GM18511 (cell line): ENCODE measurements around the gene POLR3G.

ENCODE experiments used
- ATAC-seq: cut with Tn5 transposase; IDR thresholded peaks from one replicate; pipeline ENCODE4 v1.9.1; 2021; ENCODE audit warnings: mild to moderate bottlenecking, moderate library complexity; ENCODE audit not compliant: unreplicated experiment

POLR3G gene

DNA sequence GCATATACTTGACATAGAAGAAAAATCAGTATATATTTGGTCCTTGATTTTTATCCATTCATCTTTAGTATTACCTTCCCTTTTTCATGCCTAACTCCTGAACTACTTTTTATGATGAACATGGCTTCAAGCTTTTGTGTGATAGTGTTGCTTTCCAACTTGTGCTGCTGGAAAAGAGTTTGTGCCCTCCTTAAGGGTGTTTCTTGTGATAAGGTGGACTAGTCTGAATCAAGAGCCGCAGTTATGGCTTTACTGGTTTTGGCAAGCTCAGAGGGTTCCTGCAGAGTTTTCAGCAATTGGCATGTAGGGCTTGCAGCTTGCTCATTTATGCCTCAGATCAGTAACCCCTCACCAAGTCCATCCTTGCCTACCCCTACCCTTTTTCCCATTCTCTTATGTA lies 20.5 kb downstream of the POLR3G start:
- ATAC-seq: no peak

DNA sequence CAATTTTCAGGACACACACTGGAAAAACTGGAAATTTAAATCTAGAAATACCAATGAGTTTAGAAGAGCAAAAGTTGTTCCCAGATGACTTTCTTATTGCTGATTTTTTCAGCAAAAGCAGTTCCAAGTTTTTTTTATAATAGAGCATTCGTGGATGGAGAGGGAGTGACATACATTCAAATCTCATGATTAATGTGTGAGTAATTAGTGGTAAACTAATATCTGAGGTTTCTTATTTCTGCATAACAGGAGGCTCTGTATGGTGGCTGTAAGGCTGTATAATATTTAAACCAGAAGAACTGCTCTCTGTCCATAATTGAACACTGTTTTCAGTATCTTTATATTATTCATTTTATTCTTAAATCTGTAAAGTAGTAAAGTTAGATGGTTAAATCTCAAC lies 28.9 kb downstream of the POLR3G start:
- ATAC-seq: no peak

DNA sequence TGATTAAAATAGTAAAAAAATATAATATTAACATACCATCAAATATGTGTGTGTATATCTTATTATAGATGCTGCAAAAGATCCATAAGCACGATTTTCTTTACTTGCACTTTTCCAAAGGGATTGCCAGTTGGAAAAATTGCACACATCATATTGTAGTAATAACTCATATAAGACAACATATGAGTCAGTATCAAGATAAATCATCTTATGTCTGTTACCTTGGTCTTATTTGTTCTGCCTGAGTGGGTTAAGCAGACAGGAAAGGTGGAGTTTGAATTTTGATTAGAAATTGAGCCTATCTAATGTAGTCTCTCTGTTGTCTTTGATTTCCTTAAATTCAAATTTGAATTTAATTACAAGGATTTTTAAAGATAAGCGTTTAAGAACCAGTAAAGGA lies 30.1 kb downstream of the POLR3G start:
- ATAC-seq: no peak

DNA sequence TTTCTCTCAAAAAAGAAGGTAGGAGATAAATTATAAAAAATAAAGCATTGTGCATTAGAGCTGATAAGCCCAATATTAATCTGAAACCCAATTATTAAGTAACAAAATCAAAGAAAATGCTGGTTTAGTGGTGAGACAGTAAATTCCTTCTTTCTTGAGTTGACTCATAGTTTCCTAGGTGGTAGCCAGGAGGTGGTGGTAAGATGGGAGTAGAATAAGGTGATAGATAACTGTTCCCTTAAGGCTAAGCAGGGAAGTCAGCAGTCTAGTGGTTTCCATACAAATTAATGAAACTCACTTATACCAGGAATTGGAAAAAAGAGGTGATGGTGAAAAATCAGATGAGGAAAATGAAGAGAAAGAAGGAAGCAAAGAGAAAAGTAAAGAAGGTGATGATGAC lies 31.6 kb downstream of the POLR3G start:
- no peak for ATAC-seq

DNA sequence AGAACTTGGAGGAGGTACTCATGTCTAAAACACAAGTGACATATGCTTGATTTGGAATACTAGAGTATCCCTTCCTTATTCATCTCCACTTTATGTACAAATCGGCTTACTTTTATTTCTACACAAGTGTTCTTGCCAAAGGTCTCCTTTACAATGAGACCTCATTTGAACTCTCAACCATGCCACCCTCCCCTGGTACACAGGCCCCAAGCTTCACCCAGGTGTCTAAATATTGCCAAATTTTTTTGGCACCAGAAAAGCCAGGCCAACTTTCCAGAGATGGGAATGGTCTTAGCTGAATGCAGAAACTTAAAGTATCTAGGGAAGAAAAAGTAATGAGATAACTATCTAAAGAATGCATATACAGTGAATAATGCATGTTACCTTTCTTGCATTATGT lies 35.8 kb downstream of the POLR3G start:
- ATAC-seq: no peak

DNA sequence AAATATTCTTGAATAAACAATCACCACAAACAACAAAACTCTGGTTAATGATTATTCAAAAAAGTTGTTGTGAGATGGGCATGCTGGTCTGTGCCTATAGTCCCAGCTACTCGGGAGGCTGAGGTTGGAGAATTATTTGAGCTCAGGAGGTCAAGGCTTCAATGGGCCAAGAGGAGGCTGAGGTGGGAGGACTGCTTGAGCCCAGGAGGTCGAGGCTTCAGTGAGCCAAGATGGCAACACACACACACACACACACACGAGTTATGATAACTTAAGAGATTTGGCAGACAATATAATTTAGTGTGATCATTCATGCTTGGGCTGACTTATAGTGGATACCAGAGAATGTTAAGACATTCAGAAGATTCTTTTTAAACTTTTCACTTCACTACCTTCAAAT lies 39.9 kb downstream of the POLR3G start:
- ATAC-seq: no peak

DNA sequence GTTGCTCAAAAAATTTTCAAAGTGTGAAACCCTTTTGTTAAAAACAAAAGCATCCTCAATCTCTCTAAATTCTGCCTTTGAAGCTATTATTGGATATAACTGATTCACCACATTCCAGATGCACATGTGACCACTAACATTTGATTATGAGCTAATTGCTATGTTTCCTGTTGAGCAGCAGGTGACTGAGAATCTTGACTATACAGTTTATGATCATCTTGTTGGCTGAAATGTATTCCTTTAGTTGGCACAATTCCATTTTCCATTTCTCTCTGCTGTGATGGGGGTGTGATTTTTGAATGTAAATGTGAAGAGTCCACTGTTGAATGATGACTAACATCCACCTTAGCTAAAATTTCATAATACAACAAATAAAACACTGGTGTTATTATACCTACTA lies 44.0 kb downstream of the POLR3G start:
- no peak for ATAC-seq

DNA sequence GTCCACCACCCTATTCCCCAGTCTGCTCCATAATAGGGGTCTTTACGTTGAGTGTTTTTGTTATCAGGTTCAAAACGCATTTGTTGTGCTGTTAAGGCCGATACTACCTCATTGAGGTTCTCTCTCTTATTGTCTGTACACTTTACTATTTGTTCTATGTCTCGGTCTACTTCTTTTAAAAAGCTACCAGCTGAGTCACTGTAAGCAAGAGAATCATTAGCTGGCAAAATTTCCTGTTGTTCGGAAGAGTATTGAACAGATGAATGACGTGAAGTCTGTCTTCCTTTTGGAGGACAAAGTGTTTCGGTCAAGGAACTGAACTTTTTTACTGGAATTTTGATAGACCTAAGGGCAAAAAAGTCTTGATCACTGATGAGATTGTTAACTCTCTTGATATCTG lies 44.4 kb downstream of the POLR3G start:
- no peak for ATAC-seq

DNA sequence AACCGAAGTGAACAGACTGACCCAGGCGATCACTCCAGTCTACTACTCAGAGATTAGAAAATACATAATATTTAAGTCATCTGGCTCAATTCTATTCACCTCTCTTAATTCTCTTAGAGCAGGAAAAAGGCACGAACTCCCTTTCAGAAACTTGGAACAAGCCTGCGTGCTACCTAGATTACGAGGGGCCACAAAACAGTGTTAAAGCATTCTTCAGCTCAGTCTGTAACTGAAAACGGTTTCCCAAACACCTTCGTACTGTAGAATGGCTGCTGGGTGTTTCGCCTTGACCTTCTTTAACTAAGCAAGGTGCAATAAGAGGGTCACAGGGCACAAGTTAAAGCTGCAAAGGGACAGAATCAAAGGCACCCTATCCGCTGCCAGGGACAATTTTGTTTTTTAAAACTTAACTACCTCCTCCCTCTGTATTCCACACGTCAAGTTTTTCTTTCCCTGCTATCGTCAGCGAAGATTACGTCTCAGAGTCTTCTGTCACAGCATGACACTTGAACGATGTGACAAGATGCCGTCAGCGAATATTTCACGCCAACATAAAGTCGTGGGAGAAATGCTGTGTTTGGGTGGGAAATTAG lies 54.0 kb downstream of the POLR3G start:
- ATAC-seq: peak; percentile 3

DNA sequence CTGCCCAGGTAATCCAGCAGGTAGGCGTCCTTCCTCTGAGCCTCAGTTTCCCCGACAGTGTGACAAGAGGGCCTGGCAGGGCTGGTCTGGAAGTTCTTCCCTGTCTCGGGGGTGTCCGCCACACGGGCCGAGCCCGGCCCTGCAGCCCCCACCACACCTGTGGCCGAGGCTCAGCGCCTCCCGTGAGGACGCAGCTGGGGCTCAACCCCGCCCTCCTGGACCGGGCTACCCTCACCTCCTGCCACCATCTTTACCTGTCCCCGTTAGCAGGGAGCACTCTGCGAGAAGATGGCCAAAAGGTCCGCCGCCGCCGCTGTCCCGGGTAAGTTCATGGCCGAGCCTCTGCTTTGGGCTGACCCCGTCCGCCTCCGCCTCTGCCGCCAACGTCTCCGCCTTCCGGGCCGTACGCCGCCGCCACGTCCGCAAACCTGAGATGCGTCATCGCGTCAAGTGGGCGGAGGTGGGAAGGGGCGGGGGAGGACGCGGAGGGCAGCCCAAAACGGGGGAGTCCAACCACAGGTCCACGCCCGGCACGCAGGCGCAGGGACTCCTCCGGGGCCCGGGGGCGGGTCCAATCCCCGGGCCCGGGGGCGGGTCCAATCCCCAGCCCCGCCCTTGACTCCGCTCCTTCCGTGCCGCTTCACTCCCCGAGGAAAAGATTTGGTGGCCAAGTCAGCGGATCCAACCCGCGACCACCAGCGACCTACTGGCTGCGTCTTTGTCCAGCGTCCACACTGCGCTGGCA lies 54.7 kb downstream of the POLR3G start, which contains the start of gene LYSMD3:
TSS of gene LYSMD3 (minus strand) at position 391 of the 745 bp plus-strand sequence. CDS start 4,295 bp downstream, outside the sequence.
- peak; percentile 90 for ATAC-seq

DNA sequence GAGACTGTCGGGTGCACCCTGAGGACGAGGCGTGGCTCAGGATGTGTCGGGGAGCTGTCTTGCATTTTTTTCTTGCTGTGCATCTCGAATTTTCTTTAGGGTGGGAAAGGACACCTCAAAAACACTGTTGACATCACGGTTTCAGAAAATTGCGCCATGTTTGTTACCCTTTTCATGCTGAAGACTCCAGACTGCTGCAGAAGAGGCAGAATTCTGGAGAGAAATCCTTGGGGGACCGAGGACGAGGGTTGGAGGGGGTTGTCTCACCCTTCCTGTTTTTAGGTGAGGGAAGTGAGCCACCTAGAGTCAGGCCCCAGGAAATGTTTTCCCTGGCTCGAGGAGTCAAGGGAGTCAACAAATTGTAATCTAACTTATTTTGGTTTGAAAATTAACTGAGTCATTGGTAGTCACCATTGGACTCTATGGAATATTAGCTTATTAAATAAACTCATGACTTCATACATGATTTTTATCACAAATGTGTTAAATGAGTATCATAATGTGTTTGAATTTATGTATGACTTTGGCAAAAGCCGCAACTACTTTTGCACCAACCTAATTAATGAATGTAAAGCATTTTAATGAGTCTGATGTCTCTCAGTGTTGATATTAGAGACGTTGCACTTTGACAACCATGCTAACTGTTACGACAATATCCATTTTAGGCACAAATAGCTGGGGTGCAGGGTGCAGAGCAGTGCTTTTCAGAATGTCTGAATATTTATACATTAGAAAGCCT lies 55.4 kb downstream of the POLR3G start:
- ATAC-seq: peak; percentile 59

DNA sequence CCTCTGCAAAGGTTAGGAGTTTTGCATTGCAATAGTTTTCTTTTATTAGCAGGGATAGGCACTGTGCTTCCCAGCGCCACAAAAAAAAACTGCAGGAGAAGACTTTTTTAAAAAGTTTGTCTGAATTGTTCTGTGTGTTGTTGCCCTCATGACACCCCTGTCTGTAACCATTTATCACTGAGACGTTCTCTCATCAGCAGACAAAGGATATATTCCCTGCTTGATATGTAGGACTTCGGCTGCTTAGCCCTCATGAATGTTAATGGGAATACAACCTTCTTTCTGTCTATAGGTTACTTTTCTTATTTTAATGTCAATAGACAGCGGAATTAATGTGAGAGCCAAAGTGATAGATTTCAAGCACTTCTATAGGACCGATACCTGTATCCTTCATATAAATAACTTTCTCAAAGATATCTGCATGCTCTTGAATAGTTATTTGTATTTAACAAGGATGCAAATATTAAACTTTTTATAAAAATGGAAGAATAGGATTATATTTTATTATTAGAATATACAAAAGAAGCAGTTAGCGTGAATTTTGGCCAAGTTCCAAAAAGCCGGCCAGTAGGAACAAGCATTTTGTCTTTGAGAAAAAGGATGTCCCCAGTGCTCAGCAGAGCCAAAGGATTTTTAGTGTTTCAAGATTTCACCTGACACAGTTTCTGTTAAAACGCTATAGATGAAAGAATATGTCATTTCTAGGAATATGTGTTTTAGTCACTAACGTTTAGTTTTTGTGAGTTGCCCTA lies 56.2 kb downstream of the POLR3G start:
- ATAC-seq: no peak

DNA sequence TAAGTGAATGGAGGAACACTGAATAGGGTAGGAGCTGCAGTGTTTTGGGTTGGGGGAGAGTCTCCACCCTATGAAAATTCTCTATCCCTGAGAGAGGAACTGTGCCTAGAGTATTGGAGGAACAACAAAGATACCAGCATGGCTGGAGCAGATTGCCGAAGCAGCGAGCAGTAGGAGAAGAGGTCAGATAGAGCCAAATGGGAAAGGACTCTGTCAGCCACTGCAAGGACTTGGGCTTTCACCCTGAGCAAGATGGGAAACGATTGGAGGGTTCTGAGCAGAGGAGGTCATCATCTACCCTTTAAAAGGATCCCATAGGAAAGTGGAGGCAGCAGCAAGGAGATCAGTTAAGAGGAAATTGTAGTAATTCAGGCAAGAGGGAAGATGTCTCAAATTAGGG lies 59.1 kb downstream of the POLR3G start:
- no peak for ATAC-seq

DNA sequence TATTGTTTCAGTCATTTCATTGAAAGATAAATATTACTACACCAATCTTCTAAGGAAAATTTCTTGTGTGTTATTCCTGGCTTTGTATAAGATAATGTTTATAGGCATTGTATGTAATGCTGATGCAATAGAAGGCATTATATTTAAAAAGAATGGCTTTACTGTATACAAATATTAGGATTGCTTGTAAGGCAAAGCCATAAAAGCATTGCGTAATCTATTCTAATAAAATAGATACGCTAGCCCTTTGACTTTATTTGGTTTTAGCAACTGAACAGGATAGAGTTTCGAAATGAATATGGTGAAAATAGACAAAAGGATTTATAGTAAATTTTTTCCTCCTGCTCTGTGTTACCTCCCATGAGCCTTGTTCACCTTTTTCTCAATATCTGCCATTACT lies 60.3 kb downstream of the POLR3G start:
- ATAC-seq: no peak

DNA sequence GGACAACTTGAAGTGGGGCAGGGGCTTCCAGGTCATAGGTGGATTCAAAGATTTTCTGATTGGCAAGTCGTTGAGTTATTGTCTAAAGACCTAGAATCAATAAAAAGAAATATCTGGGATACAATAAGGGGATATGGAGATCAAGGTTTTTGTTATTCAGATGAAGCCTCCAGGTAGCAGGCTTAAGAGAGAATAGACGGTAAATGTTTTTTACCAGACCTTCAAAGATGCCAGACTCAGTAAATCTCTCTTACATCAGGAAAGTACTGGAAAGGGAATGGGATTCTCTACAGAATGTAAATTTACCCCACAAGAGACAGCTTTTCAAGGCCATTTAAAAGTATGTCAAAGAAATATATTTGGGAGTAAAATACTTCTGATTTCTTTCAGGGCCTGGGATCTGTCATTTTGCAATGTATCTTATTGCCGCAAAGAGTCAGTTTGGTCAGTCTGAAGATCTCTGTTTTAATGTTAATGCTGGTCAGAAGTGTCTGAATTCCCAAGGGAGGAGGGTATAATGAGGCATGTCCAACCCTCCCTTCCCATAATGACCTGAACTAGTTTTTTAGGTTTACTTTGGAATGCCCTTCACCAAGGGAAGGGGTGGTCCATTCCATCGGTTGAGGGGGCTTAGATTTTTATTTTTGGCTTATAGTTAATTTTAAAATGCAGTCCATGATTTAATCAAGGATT lies 68.3 kb downstream of the POLR3G start:
- no peak for ATAC-seq

DNA sequence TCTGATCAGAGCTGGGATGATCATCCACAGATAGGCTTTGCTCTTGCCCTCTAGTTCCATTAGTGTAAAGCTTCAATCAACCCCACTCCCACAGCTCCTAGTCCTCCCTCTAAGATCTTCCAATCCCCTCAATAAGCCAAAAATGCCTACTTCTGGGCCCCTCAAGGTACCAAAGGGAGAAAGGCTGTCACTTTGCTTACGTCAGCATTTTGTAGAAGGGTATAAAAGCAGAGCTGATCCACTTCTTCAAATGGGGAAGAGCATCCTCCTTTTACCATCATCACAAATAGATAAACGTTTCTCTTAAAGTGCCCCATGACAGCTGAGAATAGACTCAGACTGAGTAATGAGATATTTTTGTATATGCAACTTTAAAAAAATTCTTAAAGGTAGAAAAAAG lies 70.8 kb downstream of the POLR3G start:
- ATAC-seq: no peak

DNA sequence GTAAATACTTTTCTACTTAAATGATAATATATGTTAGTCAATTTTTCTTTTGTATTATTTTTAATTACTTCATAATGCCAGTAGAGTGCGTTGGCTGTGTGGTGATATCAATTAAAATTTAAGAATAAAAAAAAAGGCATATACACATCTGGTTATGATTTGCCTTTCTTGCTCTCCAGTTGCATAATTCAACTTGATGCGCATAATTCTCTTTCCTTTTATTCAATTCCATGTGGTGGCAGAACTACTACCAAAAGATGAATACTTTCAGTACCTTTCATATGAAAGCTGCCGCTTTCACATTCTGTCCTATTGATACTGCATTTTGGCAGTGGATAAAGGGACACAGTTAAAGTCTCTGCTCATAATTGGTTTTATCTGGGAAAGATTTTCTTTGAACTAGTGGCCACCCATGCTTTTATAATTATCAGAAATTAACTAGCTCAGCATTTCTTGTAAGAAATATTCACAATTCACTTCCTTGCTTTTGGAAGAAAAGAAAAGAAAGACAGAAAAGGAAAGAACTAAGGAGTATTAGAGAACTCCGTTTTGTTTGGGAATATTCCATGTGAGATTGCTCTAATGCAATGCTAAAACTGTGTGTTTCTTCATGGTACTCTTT lies 71.7 kb downstream of the POLR3G start:
- no peak for ATAC-seq

DNA sequence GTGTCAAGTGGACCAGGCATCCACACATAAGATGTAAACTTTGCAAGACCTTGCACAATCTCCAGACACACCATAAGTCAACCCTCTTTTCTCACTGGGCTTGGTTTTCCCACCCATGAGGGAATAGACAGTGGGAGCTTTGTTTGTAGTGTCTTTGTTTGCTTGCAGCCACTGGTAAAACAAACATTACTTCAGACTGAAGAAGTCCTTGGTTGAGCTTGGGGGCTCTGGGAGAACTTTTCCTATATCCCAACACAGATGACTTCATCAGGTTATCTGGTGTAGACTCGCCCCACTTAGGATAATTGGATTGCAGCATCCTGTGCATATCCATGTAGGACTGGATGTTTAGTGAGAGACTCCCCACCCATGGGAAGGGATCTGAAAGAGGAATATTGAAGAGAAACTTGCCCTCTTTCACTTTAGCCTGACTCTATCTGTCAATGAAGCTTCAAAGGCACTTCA lies 72.4 kb downstream of the POLR3G start:
- no peak for ATAC-seq

DNA sequence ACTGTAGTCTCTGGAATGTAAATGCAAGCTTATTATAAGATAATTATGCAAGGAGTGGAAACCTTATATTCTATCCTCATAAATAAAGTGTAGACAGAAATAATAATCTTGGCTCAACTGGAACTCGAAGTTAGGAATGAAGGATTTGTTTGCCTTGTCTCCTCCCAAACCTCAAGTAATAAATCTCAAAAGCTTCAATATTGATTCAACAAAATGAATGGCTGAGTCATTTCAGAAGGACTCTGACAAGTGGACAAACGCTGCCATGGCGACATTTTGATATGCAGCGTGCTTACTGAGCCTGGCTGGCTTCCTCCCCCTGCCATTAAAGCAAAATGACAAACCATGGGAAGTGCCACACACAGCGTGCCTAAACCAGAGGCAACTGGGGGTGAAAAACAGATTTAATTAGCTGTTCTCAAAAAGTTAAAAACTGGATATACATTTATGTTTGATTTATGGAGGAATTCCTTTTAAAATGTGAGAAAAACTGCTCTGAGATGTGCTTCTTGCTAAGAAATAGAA lies 73.5 kb downstream of the POLR3G start:
- ATAC-seq: no peak

DNA sequence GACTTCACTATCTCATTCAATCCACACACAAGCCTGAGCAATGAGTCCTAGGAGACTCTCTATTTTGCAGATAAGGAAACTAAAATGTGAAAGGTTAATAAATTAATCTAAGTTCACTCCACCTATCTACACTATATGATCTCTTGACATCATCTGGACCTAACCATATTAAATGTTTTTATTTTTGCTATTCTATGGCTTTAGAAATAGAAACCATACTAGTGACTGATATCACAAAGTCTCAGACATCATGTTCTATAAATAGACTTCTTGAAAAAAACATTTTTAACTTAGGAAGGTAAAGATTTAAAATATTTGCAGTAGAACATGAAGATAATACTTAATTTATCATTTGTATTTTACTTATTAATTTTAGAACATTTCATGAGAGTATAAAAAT lies 74.6 kb downstream of the POLR3G start:
- no peak for ATAC-seq
